Measurements from ENCODE around the gene HUS1. TPM values are rescaled to one million over a fixed set of nuclear protein-coding genes. Genes with fewer than 3 reads are reported as not detected.
"Not testable (repeated sequence)": the region's sequence is repeated elsewhere in the genome, so short reads cannot be mapped to it uniquely, and the experiment has no call there.

HUS1 gene
- total RNA-seq, 1 donor from 2014 or later: 19.7 TPM

- DNase-seq (ENCODE audit: low read depth) (no peak), FAIRE-seq (no peak)
- H3K27me3 ChIP-seq (ENCODE audit: control insufficient read depth, insufficient read depth, low read length): no peaks in the 10 kb centered on the region
- no peak overlapping the region for H3K4me3 ChIP-seq (ENCODE audit: low read depth, low read length)
- no peaks in the 10 kb centered on the region for H3K36me3 ChIP-seq (ENCODE audit: control insufficient read depth, insufficient read depth, low read length)
- no peak for TF ChIP-seq CTCF (IDR thresholded peaks at IDR 0.05; ENCODE audit: insufficient read depth, low read length, severe bottlenecking)
Observed at GRCh38 chr7:47933215-47933614, 46.2 kb downstream of the HUS1 start.

GRCh38 chr7:47932466-47933037 lies 46.9 kb downstream of the HUS1 start:
- Histone ChIP-seq H3K27me3 (ENCODE audit: control insufficient read depth, insufficient read depth, low read length) (no peaks in the 10 kb centered on the region), H3K36me3 (ENCODE audit: control insufficient read depth, insufficient read depth, low read length) (no peaks in the 10 kb centered on the region), H3K4me3 (ENCODE audit: low read depth, low read length) (no peak overlapping the region)
- FAIRE-seq: no peak
- TF ChIP-seq CTCF (IDR thresholded peaks at IDR 0.05; ENCODE audit: insufficient read depth, low read length, severe bottlenecking): no peak
- DNase-seq (ENCODE audit: low read depth): no peak

- Histone ChIP-seq H3K4me3 (ENCODE audit: low read depth, low read length) (no peak overlapping the region), H3K36me3 (ENCODE audit: control insufficient read depth, insufficient read depth, low read length) (no peaks in the 10 kb centered on the region), H3K27me3 (ENCODE audit: control insufficient read depth, insufficient read depth, low read length) (no peaks in the 10 kb centered on the region)
- FAIRE-seq: no peak
- TF ChIP-seq CTCF (IDR thresholded peaks at IDR 0.05; ENCODE audit: insufficient read depth, low read length, severe bottlenecking): no peak
- no peak for DNase-seq (ENCODE audit: low read depth)
Observed at GRCh38 chr7:47932016-47932415, 47.4 kb downstream of the HUS1 start.

GRCh38 chr7:47931005-47932004 lies 48.1 kb downstream of the HUS1 start:
- H3K27me3 ChIP-seq (ENCODE audit: control insufficient read depth, insufficient read depth, low read length): no peaks in the 10 kb centered on the region
- no peaks in the 10 kb centered on the region for H3K36me3 ChIP-seq (ENCODE audit: control insufficient read depth, insufficient read depth, low read length)
- FAIRE-seq: peak; percentile 80
- no peak overlapping the region for H3K4me3 ChIP-seq (ENCODE audit: low read depth, low read length)
- DNase-seq (ENCODE audit: low read depth): no peak
- TF ChIP-seq CTCF (IDR thresholded peaks at IDR 0.05; ENCODE audit: insufficient read depth, low read length, severe bottlenecking): no peak

GRCh38 chr7:47924266-47924665 lies 55.1 kb downstream of the HUS1 start:
- DNase-seq (ENCODE audit: low read depth) (no peak), FAIRE-seq (no peak)
- no peak for TF ChIP-seq CTCF (IDR thresholded peaks at IDR 0.05; ENCODE audit: insufficient read depth, low read length, severe bottlenecking)
- no peaks in the 10 kb centered on the region for H3K36me3 ChIP-seq (ENCODE audit: control insufficient read depth, insufficient read depth, low read length)
- H3K27me3 ChIP-seq (ENCODE audit: control insufficient read depth, insufficient read depth, low read length): no peaks in the 10 kb centered on the region
- no peak overlapping the region for H3K4me3 ChIP-seq (ENCODE audit: low read depth, low read length)

GRCh38 chr7:47923081-47923875 lies 56.1 kb downstream of the HUS1 start:
- FAIRE-seq; H3K36me3 ChIP-seq (ENCODE audit: control insufficient read depth, insufficient read depth, low read length); H3K27me3 ChIP-seq (ENCODE audit: control insufficient read depth, insufficient read depth, low read length); DNase-seq (ENCODE audit: low read depth); H3K4me3 ChIP-seq (ENCODE audit: low read depth, low read length): not testable (repeated sequence)

GRCh38 chr7:47916514-47916913 lies 62.9 kb downstream of the HUS1 start:
- H3K36me3 ChIP-seq (ENCODE audit: control insufficient read depth, insufficient read depth, low read length); H3K4me3 ChIP-seq (ENCODE audit: low read depth, low read length); H3K27me3 ChIP-seq (ENCODE audit: control insufficient read depth, insufficient read depth, low read length); DNase-seq (ENCODE audit: low read depth); FAIRE-seq: not testable (repeated sequence)

Data from bronchial epithelial cell (primary cell).